ENCODE data around the gene DNAH1. TPM values are rescaled to one million over a fixed set of nuclear protein-coding genes. Genes with fewer than 3 reads are reported as not detected.

The DNAH1 gene
- total RNA-seq, 1 donor from 2014 or later: 8.9 TPM

DNA sequence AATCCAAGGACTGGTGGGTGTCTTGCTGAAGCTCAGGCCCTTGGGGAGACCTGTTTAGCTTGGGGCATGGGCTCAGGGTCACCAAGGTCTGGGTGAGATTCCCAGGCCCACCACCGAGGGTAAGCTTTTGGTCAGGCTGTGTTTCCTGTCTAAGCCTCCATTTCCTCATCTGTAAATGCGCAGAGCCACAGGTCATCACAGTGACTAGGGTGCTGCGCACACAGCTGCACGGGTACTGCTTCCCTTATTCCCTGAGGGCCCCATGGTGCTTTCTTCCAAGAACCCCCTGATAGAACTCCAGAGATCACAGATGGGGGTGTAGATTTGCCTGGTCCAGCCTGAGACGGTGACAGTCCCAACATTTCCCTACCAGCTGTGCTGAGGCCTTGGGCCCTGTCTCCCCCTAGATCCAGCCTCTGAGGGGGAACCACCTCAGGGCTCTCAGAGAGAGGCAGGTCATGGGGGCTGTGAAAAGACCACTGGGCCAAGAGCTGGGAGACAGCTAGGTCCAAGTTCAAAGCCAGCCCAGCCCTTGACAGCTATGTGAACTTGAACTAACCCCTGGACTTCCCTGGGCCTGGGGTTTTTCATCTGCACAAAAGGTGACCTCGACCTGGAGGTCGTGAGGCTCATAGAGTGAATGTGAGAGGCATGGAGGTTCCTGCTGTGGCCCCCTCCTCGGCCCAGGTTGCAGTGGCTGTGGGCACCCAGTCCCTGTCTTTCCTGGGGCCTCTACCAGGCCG lies 68.1 kb downstream of the DNAH1 start:
- DNase-seq: no peak
- Mint-ChIP-seq H3K9me3 (ENCODE audit: unreplicated experiment) (peaks cover 4% of the 10 kb centered on the region), H3K4me1 (ENCODE audit: low read depth, unreplicated experiment) (no peaks in the 10 kb centered on the region), H3K27me3 (ENCODE audit: unreplicated experiment) (peaks cover 7% of the 10 kb centered on the region), H3K4me3 (ENCODE audit: unreplicated experiment) (no peak overlapping the region), H3K27ac (ENCODE audit: unreplicated experiment) (no peak overlapping the region), H3K36me3 (ENCODE audit: unreplicated experiment) (no peaks in the 10 kb centered on the region)
- TF ChIP-seq, protein P1, sequence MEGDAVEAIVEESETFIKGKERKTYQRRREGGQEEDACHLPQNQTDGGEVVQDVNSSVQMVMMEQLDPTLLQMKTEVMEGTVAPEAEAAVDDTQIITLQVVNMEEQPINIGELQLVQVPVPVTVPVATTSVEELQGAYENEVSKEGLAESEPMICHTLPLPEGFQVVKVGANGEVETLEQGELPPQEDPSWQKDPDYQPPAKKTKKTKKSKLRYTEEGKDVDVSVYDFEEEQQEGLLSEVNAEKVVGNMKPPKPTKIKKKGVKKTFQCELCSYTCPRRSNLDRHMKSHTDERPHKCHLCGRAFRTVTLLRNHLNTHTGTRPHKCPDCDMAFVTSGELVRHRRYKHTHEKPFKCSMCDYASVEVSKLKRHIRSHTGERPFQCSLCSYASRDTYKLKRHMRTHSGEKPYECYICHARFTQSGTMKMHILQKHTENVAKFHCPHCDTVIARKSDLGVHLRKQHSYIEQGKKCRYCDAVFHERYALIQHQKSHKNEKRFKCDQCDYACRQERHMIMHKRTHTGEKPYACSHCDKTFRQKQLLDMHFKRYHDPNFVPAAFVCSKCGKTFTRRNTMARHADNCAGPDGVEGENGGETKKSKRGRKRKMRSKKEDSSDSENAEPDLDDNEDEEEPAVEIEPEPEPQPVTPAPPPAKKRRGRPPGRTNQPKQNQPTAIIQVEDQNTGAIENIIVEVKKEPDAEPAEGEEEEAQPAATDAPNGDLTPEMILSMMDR (IDR thresholded peaks at IDR 0.05; ENCODE audit: partially characterized antibody, unreplicated experiment): no peak

DNA sequence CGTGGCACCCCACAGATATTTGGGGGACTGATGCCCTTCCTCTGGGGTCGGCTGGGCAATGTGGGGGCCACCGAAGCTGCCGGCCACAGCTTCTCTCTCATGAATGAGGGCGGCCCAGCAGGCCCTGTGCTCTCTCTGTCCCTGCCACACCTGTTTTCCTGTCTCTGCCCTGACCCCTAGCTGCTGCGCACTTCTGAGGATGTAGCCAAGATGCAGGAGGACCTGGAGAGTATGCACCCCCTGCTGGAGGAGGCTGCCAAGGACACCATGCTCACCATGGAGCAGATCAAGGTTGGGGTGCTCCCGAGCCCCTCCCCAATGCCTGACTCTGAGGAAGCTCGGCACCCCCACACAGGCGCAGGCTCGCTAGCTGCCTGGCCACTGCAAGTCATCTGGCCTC lies 69.0 kb downstream of the DNAH1 start:
- H3K36me3 Mint-ChIP-seq (ENCODE audit: unreplicated experiment): no peaks in the 10 kb centered on the region
- no peaks in the 10 kb centered on the region for H3K4me1 Mint-ChIP-seq (ENCODE audit: low read depth, unreplicated experiment)
- TF ChIP-seq, protein P1 (IDR thresholded peaks at IDR 0.05; ENCODE audit: partially characterized antibody, unreplicated experiment): peak; percentile 67
- H3K9me3 Mint-ChIP-seq (ENCODE audit: unreplicated experiment): peaks cover 4% of the 10 kb centered on the region
- peaks cover 5% of the 10 kb centered on the region for H3K27me3 Mint-ChIP-seq (ENCODE audit: unreplicated experiment)
- H3K4me3 Mint-ChIP-seq (ENCODE audit: unreplicated experiment): no peak overlapping the region
- DNase-seq: peak; percentile 76
- no peak overlapping the region for H3K27ac Mint-ChIP-seq (ENCODE audit: unreplicated experiment)

DNA sequence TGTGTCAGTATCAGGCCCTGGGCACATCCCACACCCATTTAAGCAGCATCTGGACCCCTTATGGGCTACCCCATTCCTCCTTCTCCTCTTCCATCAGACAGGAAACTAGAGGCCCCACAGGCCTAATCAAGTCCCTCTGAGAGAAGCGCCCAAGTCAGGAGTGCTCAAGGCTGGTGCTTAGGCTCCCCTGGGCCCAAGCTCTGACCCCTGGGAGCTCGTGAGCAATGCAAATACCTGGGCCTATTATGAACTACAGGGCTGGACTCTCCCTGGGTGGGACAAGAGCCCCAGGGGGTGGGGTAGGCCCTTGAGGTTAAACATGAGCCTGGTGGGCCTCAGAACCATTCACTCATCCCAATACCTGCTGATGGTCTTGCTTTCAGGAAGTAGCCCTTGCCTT lies 71.4 kb downstream of the DNAH1 start:
- Mint-ChIP-seq H3K27me3 (ENCODE audit: unreplicated experiment) (no peaks in the 10 kb centered on the region), H3K4me3 (ENCODE audit: unreplicated experiment) (no peak overlapping the region), H3K4me1 (ENCODE audit: low read depth, unreplicated experiment) (no peaks in the 10 kb centered on the region), H3K27ac (ENCODE audit: unreplicated experiment) (no peak overlapping the region), H3K9me3 (ENCODE audit: unreplicated experiment) (peaks cover 2% of the 10 kb centered on the region), H3K36me3 (ENCODE audit: unreplicated experiment) (no peaks in the 10 kb centered on the region)
- TF ChIP-seq, protein P1 (IDR thresholded peaks at IDR 0.05; ENCODE audit: partially characterized antibody, unreplicated experiment): no peak
- DNase-seq: no peak

DNA sequence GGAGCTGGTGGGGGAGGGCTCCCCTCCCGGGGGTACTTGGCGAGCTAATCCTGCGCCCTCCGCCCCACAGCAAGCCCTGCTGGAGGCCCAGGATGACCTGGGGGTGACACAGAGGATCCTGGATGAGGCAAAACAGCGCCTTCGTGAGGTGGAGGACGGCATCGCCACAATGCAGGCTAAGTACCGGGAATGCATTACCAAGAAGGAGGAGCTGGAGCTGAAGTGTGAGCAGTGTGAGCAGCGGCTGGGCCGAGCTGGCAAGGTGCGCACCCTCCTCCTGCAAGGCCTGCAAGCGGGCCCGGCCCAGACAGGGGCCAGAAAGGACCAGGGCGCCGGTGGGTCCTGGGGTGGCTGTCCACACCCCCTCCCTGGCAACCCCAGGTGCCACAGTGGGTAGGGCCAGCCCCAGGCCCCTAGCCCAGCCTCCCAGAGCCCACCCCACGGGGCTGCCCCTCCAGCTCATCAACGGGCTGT lies 72.3 kb downstream of the DNAH1 start:
- no peaks in the 10 kb centered on the region for H3K27me3 Mint-ChIP-seq (ENCODE audit: unreplicated experiment)
- H3K4me1 Mint-ChIP-seq (ENCODE audit: low read depth, unreplicated experiment): no peaks in the 10 kb centered on the region
- no peak overlapping the region for H3K4me3 Mint-ChIP-seq (ENCODE audit: unreplicated experiment)
- TF ChIP-seq, protein P1 (IDR thresholded peaks at IDR 0.05; ENCODE audit: partially characterized antibody, unreplicated experiment): no peak
- no peak overlapping the region for H3K27ac Mint-ChIP-seq (ENCODE audit: unreplicated experiment)
- peak; percentile 41 for DNase-seq
- peaks cover 2% of the 10 kb centered on the region for H3K9me3 Mint-ChIP-seq (ENCODE audit: unreplicated experiment)
- H3K36me3 Mint-ChIP-seq (ENCODE audit: unreplicated experiment): no peaks in the 10 kb centered on the region

DNA sequence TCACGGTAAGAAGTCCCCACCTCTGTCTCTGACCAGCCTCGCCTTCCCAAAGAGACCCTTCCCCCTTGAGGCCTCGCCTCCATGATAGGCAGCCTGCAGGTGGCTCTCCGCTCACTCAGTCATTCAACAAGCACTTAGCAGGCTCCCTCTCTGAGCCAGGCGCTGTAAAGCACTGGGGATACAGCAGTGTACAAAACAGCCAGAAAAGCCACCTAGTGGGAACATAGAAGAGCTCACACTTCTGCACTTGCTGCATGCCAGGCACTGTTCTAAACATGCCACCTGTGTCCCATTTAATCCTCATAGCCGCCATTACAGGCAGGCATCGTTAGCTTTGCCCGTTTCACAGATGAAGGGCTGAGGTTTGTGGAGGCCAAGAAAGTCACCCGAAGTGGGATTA lies 72.8 kb downstream of the DNAH1 start:
- Mint-ChIP-seq H3K4me3 (ENCODE audit: unreplicated experiment) (no peak overlapping the region), H3K27me3 (ENCODE audit: unreplicated experiment) (no peaks in the 10 kb centered on the region), H3K9me3 (ENCODE audit: unreplicated experiment) (peaks cover 2% of the 10 kb centered on the region), H3K4me1 (ENCODE audit: low read depth, unreplicated experiment) (no peaks in the 10 kb centered on the region), H3K36me3 (ENCODE audit: unreplicated experiment) (no peaks in the 10 kb centered on the region), H3K27ac (ENCODE audit: unreplicated experiment) (no peak overlapping the region)
- DNase-seq: no peak
- TF ChIP-seq, protein P1 (IDR thresholded peaks at IDR 0.05; ENCODE audit: partially characterized antibody, unreplicated experiment): no peak

Measured in glutamatergic neuron (in vitro differentiated cells).